ENCODE measurements around the gene DUOX2.
"Not testable (repeated sequence)": the region's sequence is repeated elsewhere in the genome, so short reads cannot be mapped to it uniquely, and the experiment has no call there.

DUOX2 gene

DNA sequence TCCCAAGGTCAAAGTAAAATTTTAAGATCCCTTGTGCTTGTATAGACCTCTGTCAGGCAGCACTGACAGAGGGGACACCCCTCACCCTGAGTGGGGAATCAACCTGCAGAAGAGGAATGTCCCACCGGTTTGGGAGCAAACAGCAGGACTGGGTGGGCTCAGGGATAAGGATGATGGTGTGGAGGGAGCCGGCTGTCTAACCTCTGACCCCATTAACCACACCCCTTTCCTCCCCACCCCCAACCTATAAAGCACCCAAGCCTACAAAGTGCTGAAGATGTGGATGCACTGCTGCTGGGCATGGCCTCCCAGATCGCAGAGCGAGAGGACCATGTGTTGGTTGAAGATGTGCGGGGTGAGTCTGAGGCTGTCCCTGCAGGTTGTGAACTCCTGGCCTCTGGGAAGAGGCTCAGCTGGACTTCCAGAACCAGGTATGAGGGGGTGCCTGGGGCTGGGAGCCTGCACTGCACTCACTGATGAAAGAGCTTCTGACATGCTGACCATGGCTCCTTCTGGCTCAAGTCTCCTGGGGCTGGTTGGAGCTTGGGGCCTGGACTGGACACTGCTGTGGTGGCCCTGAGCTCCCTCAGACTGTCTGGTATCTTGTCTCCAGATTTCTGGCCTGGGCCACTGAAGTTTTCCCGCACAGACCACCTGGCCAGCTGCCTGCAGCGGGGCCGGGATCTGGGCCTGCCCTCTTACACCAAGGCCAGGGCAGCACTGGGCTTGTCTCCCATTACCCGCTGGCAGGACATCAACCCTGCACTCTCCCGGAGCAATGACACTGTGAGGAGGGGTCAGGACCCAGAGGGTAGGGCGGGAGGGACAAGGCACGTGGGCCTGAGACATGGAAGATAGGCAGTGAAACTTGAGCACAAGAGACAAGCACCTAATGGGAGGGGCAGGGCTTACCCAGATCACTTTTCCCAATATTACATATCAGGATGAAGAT, 25.1 kb upstream of the DUOX2 start:
- DNase-seq (ENCODE audit: low spot score): no peak

DNA sequence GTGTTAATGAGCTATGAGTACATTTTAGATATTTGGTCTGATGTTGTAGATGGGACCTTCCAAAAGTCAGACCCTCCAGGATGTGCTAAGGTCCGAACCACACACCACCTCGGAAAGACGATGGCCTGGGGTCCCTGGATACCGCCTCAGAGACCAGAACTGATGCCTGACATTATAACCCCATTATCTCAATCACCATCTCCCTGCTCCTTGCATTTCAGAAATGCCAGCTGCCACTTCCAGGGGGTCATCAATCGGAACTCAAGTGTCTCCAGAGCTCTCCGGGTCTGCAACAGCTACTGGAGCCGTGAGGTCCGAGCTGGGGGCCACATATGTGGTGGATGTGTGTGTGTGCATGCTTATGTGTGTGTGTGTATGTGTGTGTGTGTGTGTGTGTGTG, 23.7 kb upstream of the DUOX2 start:
- no peak for DNase-seq (ENCODE audit: low spot score)

DNA sequence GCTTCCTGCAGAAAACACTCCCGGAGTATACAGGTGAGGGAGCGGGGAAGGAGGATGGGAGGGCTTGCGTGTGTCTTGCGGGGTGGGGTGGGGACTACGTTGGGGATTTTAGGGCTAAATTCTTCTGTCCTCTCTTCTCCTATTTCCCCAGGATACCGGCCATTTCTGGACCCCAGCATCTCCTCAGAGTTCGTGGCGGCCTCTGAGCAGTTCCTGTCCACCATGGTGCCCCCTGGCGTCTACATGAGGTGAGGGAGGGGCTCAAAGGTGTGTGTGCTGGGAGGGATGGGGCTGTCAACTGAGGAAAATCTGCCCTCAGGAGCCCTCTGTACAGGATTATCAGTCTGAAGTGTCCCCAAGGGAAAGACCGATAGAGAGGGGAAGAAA, 22.4 kb upstream of the DUOX2 start:
- DNase-seq (ENCODE audit: low spot score): no peak

DNA sequence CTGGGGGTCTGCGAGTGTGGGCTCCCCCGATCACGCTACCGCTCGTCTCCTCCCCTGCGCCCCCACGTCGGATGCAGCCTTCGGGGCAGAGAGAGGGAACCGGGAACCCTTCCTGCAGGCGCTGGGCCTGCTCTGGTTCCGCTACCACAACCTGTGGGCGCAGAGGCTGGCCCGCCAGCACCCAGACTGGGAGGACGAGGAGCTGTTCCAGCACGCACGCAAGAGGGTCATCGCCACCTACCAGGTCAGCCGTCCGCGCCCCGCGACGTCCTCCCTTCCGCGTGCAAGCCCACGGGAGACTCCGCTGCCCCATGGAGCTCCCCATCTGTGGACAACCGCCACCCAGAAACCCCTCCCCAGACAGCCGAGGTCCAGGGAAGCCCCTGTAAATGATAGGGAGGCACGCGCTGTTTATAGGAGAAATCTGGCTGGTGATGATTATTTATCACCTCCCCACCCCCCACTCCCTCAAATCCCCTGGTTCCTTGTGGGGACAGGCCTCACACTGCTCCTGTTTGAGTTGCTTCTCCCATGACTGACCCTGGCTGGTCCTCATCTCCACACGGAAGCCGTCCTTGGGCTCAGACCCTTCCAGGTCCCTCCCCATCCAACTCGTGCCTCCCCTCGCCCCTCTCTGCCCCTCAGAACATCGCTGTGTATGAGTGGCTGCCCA, 21.9 kb upstream of the DUOX2 start:
- DNase-seq (ENCODE audit: low spot score): not testable (repeated sequence)

GRCh38 chr15:45134682-45135604, 21.0 kb upstream of the DUOX2 start:
- DNase-seq (ENCODE audit: low spot score): no peak

DNA sequence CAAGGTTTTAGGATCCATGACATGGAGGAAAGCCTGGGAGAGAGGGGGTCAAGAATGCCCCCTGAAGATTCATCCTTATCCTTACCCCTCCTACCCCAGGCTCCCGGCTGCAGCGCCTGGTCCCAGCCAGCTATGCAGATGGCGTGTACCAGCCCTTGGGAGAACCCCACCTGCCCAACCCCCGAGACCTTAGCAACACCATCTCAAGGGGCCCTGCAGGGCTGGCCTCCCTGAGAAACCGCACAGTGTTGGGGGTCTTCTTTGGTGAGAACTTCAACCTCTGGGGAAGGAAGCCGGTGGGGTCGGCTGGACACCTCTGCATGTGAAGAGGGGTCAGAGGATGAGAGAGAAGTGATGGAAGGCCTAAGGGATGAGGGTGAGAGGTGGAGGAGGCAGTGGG, 20.1 kb upstream of the DUOX2 start:
- DNase-seq (ENCODE audit: low spot score): no peak

DNA sequence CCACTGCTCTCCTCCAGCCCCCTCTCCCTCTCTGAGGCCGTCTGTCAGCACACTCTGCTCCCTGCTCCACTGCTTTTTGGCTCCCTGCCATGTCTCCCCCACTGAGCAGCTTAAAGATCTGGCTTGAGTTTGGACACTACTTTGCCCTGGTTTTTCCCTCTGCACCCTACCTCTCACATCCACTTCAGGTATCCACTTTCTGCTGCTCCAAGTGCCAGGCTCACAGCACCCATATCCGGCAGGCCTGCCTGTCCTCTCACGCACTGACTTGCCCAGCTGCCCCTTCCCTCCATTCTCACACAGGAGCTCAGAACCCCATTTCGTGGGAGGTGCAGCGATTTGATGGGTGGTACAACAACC, 19.6 kb upstream of the DUOX2 start:
- DNase-seq (ENCODE audit: low spot score): no peak

DNA sequence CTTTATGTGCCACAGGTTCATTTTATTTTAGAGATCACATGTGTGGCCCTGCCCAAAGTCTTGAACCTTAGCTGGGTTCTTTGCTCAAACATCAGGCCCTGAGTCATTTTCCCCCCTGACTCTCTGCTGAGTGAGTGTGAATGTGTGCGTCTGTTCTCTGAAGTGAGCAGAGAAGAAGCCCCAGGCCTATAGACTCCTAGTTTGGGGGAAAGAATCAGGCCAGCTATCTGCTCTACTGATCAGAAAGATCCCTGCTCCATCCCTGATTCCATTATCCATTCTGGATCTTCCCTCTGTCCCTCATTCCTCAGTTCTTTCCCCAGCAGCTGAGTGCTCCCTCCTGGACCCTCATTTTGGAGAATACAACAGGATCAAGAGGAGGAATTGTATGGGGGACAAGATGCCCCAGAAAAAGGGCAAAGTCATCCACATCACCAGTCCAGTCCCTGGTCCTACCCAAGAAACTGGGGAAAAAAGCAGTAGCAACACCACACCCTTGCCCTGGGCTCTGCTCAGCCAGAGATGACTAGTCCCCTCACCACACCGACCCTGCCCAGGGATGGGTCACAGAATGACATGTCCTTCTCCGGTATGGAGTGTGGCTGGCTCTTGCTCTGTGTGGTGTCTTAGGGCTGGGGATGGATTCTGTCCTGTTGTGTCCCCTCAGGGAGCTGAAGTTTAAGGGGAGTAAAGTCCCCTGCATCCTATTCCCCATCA, 19.0 kb upstream of the DUOX2 start:
- DNase-seq (ENCODE audit: low spot score): no peak

DNA sequence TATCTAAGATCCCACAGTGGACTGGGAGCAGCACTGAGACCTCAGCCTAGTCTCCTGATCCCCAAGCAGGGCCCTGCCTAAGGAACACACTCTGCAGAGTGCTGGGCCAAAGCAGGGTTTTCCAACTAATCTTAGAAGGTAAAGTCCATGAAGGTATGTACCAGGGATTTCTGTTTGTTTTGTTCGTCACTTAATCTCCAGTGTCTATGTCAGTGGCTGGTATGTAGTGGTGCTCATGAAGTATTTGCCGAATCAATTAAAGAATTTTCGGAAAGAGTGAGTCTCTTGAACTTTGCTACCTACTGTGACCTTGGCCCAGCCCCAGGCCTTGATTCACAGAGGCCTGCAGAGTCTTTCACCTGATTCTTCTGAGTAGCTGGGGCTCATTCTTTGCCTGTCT, 17.5 kb upstream of the DUOX2 start:
- DNase-seq (ENCODE audit: low spot score): no peak

GRCh38 chr15:45130291-45131000, 16.5 kb upstream of the DUOX2 start:
- no peak for DNase-seq (ENCODE audit: low spot score)

DNA sequence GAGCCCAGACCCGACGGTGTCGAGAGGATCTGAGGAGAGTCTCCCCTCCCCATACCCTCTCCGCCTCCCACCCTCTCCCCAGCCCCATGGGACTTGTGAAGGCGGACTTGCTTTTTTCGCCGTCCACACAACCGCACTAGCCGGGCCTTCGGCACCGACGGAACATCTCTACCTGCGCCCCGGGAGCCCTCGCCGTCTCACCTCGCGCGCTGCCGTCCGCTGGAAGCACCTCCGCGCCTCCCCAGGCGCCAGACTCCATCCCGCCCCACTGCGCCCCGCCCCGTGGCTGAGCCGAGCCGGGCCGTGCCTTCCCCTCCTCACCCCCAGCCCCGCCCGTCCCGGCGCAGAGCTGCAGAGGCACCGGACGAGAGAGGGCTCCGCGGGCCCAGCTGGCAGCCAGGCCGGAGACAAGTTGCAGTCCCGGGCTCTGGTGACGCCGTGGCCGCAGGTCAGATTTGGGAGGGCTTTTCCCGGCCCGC, 15.7 kb upstream of the DUOX2 start, which contains the start of the genes DUOX1 and DUOXA1:
TSS of gene DUOX1 (plus strand) at position 344 of the 479 bp plus-strand sequence. CDS start 1,973 bp downstream, outside the sequence.
TSS of gene DUOXA1 (minus strand) at position 229 of the 479 bp plus-strand sequence. CDS start 6,865 bp downstream, outside the sequence.
- DNase-seq (ENCODE audit: low spot score): no peak

DNA sequence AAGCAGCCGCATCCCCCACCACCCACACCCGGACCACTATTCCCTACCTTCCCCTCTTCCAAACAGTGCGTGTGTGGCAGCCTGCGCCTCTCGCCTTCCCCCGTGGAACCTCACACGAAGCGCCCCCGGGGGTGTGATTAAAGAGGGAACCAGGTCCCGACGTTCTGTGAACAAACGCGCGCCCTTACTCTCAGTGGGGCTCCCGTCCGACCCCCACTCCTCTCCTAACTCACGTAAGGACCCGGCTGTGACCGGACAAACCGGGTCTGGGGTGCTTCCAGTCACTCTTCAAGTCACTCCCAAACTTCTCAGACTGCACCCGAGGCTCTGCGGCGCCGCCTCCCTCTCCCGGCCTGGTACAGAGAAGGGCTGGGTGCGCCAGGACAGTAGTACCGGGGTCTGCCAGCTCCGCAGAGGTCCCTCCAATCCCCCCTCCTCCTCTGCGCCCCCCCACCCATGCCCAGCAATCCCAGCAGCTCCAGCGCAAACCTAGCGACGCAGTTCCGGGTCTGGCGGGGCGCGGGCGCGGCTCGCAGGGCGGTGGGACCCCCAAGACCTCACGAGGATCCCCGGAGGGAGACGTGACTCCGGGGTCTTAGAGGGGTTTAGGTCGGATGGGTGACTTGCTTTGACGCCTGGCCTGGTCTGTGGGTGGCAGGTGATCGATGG, 15.1 kb upstream of the DUOX2 start:
- no peak for DNase-seq (ENCODE audit: low spot score)

DNA sequence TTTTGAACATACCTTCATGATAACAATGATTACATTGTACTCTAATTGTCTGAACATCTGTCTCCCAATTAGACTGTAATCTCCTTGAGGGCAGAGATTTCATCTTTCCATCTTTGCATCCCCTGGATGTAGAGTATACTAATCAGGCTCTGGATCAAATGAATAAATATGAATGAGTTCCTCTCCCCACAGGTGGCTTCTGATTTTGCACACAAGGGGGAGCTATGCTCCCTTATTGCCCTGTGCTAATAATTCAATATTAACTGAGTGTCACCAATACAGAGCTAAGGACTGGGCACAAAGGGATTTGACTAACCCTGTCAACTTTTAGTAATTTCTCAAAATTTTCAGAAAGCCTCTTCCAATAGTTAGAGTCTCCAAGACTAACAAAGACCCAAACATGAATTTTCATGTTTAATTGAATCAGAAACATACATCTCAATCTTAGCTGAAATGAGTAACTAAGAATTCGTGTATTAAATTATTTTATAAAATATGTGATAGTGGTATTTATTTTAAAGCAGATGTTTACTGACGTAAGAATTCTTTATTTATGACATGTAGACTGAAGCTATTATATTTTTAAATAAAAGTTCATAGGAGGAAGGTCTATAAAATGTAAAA, 12.7 kb upstream of the DUOX2 start:
- peak; percentile 26 for DNase-seq (ENCODE audit: low spot score)

GRCh38 chr15:45123397-45123796, 9.4 kb upstream of the DUOX2 start:
- no peak for DNase-seq (ENCODE audit: low spot score)

DNA sequence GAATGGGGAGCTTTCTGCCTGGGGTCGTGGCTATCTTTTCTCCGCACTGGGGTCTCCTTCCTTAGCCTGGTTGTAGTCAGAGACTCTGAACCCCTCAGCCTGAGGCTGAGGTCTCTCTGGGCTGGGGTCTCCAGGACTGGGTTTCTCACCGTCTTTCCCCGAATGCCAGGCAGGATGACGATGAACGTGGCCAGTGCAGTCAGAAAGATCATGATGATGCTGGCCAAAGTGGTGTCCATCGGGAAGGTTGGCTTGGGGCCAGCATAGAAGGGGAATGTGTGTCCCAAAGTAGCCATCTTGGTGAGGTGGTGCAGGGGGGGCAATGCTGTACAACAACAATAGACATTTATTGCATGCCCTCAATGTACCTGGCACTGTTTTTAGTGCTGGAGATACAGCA, 8.7 kb upstream of the DUOX2 start:
- DNase-seq (ENCODE audit: low spot score): no peak

- DNase-seq (ENCODE audit: low spot score): peak; percentile 13
These were observed 7.9 kb upstream of the DUOX2 start for GRCh38 chr15:45121706-45122417.

- no peak for DNase-seq (ENCODE audit: low spot score)
These were observed 7.0 kb upstream of the DUOX2 start for GRCh38 chr15:45121020-45121419.

DNA sequence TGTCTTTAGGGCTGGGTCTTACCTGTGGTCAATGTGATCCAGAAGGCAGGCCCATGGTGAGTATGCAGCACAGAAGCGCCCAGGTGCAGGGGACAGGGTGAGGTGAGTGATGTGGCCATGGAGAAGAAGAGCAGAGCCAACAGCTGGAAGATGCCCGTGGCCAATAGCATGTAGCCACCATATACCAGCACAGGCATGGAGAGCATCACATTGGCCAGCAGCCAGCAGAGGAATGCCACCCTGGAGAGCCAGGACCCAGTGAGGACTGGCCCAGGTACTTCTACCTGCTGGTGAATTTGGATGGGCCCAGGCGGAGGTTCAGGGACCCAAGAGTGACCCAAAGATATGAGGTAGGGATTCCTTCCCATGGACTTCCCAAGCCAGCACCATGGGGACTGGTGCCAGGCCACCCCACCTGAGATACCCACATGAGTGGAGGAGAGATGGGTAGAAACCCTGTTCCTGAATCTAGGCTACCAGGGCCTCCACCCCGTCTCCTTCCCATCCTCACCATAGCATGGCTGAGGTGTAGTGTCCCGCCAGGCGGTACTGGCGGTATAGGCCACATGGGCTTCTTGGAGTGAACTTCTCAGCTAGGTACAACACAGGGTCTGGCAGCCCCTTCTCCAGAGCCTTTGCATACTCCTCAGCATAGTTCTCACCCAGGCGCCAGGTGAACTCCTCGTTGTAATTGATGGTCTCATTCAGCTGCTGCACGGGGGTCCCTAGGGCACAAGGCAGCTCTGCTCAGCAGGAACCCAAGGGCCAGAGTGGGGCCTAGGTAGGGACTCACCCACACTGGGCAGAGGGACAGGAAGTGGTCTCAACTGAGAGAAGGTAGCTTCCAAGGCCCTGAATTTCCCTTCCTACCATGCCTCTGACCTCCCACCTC, 6.4 kb upstream of the DUOX2 start:
- DNase-seq (ENCODE audit: low spot score): no peak

All from SW480 (cell line).